Left cardiac atrium (tissue), 2 donors: ENCODE measurements around the gene STRAP. TPM values are rescaled to one million over a fixed set of nuclear protein-coding genes. Genes with fewer than 3 reads are reported as not detected.

ENCODE experiments used
- total RNA-seq, 2 donors: library from RNA; stranded (reverse); fragmentation: NEBNext Ultra II Directional; extraction: Animal tissue kit (Norgen Biotek cat#: 25700); gene quantifications; one replicate each; pipeline ENCODE4 v1.2.1, GENCODE V29; 2021
- donor health status: DM: no; HTN: yes; CAD: no; lungs with severe emphysema.
- donor health status: DM: yes; HTN: yes; CAD: no.

STRAP gene
- total RNA-seq, 2 donors from 2014 or later, result 96.4 to 128 TPM

Other genes with a start within 250 kb of the STRAP start
- gene EPS8, start 93.0 kb upstream of the STRAP start, total RNA-seq, result 10 to 100 TPM; 46.0 to 46.9 TPM
- 10 to 100 TPM; 15.7 to 21.0 TPM for gene DERA, start 28.9 kb downstream of the STRAP start, total RNA-seq